HL-60 (cell line): ENCODE data around the gene NAALAD2.

Experiments used
- DNase-seq, 2 experiments: peaks; one replicate each; pipeline ENCODE4 v3.0.0-alpha.2; 2010 to 2020; ENCODE audit warnings: low read depth in 1 of 2, low spot score in 1 of 2
- H3K27ac ChIP-seq: fragments of 250-450 bp; sonication (Bioruptor Pico); replicated peaks from 2 replicates; pipeline ENCODE4 v1.5.1; 2020; ENCODE audit warnings: mild to moderate bottlenecking, moderate library complexity
- H3K27me3 ChIP-seq: fragments of 250-450 bp; sonication (Bioruptor Pico); 2 replicates; pipeline ENCODE4 v1.5.1; 2021; ENCODE audit warnings: mild to moderate bottlenecking, moderate library complexity; ENCODE audit not compliant: insufficient read depth, poor library complexity, severe bottlenecking
- H3K4me3 ChIP-seq: replicated peaks from 2 replicates; pipeline ENCODE4 v1.5.1; 2011; ENCODE audit warnings: mild to moderate bottlenecking, control low read depth, low read length; ENCODE audit not compliant: insufficient read depth
- GABPA ChIP-seq: IDR thresholded peaks from 2 replicates; pipeline ENCODE4 v1.6.1; 2012; ENCODE audit warnings: low read depth
- POLR2AphosphoS5 ChIP-seq: IDR thresholded peaks from 2 replicates; pipeline ENCODE4 v1.6.1; 2012; ENCODE audit warnings: low read depth
- REST ChIP-seq: IDR thresholded peaks from 2 replicates; pipeline ENCODE4 v1.6.1; 2012; ENCODE audit warnings: low read depth; ENCODE audit not compliant: insufficient replicate concordance
- SPI1 ChIP-seq: IDR thresholded peaks from 2 replicates; pipeline ENCODE4 v1.6.1; 2012; ENCODE audit warnings: low read depth, mild to moderate bottlenecking, borderline replicate concordance
- TF ChIP-seq, protein P1 (sequence below): IDR thresholded peaks from one replicate; pipeline ENCODE4 v1.5.1; 2011; ENCODE audit warnings: low read length, control low read depth, inconsistent platforms; ENCODE audit not compliant: insufficient read depth

The NAALAD2 gene

GRCh38 chr11:90187839-90188238 is 53.4 kb downstream of the NAALAD2 start:
- Histone ChIP-seq H3K27me3 (no peaks in the 10 kb centered on the region), H3K27ac (no peak overlapping the region)
- no peak for TF ChIP-seq GABPA
- TF ChIP-seq, protein P1, sequence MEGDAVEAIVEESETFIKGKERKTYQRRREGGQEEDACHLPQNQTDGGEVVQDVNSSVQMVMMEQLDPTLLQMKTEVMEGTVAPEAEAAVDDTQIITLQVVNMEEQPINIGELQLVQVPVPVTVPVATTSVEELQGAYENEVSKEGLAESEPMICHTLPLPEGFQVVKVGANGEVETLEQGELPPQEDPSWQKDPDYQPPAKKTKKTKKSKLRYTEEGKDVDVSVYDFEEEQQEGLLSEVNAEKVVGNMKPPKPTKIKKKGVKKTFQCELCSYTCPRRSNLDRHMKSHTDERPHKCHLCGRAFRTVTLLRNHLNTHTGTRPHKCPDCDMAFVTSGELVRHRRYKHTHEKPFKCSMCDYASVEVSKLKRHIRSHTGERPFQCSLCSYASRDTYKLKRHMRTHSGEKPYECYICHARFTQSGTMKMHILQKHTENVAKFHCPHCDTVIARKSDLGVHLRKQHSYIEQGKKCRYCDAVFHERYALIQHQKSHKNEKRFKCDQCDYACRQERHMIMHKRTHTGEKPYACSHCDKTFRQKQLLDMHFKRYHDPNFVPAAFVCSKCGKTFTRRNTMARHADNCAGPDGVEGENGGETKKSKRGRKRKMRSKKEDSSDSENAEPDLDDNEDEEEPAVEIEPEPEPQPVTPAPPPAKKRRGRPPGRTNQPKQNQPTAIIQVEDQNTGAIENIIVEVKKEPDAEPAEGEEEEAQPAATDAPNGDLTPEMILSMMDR = no peak
- no peak for TF ChIP-seq SPI1
- no peak for TF ChIP-seq REST
- no peak for TF ChIP-seq POLR2AphosphoS5

DNA sequence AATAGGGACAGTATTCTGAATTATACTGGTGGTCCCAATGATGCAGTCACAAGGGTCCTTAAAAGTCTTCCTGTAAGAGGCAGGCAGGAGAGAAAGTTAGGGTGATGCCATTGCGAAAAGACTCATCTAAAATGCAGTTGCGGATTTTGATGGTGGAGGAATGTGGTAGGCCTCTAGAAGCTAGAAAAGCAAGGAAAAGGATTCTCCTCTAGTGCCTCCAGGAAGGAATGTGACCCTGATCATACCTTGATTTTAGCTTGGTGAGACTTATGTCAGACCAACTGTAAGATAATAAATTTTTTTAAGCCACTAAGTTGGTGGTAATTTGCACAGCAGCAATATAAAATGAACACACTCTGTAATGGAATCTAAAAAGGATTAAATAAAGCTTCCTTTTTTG is 54.5 kb downstream of the NAALAD2 start:
- H3K27me3 ChIP-seq = no peaks in the 10 kb centered on the region

More at GRCh38 chr11:90187839-90188238, 53.4 kb downstream of the NAALAD2 start:
- H3K4me3 ChIP-seq = no peak overlapping the region
- DNase-seq = no peak

DNA sequence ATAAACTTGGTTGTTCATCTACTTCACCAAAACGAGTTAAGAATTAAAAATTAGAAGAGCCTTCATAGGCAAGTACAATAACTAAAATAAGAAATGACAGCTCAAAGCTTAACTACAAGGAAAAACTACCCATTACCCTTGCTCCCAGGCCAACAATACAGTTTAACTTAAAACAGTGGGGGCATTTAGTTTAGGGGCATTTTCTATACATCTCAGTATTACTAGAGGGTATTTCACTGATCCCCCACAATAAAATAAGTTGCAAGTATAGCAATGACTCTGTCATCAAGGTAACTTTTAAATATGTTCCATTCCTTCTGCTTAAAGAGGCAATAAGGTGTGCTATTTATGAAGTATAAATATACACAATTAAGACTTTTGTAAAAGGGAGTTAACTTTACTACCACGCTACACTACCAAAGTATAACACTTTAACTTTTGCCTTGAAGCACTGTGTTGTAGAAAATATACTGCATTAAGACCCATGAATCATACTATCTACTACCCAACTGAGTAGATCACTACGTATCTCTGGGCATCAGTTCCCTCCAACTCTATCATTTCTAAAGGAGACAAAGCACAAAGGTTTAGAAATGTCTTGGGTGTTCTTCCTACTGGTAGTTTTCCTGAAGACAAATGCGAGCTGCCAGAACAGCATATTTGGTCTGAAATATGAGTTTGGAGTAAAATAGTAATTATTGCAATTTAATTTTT is 58.6 kb downstream of the NAALAD2 start:
- DNase-seq = no peak
- H3K27me3 ChIP-seq = no peaks in the 10 kb centered on the region
- no peak overlapping the region for H3K4me3 ChIP-seq
- TF ChIP-seq GABPA (no peak), SPI1 (no peak), REST (no peak), POLR2AphosphoS5 (no peak)
- TF ChIP-seq, protein P1 = no peak
- H3K27ac ChIP-seq = no peak overlapping the region

More for the DNA sequence above, 54.5 kb downstream of the NAALAD2 start:
- no peak for TF ChIP-seq REST
- TF ChIP-seq, protein P1 = no peak
- no peak for TF ChIP-seq POLR2AphosphoS5
- no peak for TF ChIP-seq GABPA
- no peak for TF ChIP-seq SPI1
- no peak overlapping the region for H3K27ac ChIP-seq
- H3K4me3 ChIP-seq = no peak overlapping the region
- no peak for DNase-seq
